Measurements from ENCODE around the gene PACS1.
A peak's percentile ranks its signal among the peaks of the same experiment; 100 is the strongest.

PACS1 gene

GRCh38 chr11:66278363-66279091 is 208.5 kb downstream of the PACS1 start:
- DNase-seq, result no peak

GRCh38 chr11:66279092-66279734 is 209.1 kb downstream of the PACS1 start:
- no peak for DNase-seq

GRCh38 chr11:66280428-66280827 is 210.4 kb downstream of the PACS1 start:
- no peak for DNase-seq

- DNase-seq, result no peak
Observed at GRCh38 chr11:66281001-66281400, 210.9 kb downstream of the PACS1 start.

- no peak for DNase-seq
Observed at GRCh38 chr11:66281776-66282467, 211.8 kb downstream of the PACS1 start.

- DNase-seq, result peak; percentile 99
Observed at GRCh38 chr11:66282468-66283455, 212.7 kb downstream of the PACS1 start.

- DNase-seq, result no peak
Observed at GRCh38 chr11:66283461-66284105, 213.5 kb downstream of the PACS1 start.

- no peak for DNase-seq
Observed at GRCh38 chr11:66284526-66285078, 214.5 kb downstream of the PACS1 start.

GRCh38 chr11:66285250-66285947 is 215.3 kb downstream of the PACS1 start:
- DNase-seq, result no peak

GRCh38 chr11:66286699-66287098 is 216.6 kb downstream of the PACS1 start:
- DNase-seq, result no peak

GRCh38 chr11:66287211-66287888 is 217.3 kb downstream of the PACS1 start:
- no peak for DNase-seq

- no peak for DNase-seq
Observed at GRCh38 chr11:66287889-66288670, 218.0 kb downstream of the PACS1 start.

GRCh38 chr11:66288671-66289547 is 218.8 kb downstream of the PACS1 start, which contains the start of gene YIF1A:
TSS of gene YIF1A (minus strand) at chr11:66289143. CDS start at chr11:66288985, 158 bp downstream.
- peak; percentile 97 for DNase-seq

GRCh38 chr11:66289548-66290329 is 219.7 kb downstream of the PACS1 start:
- peak; percentile 49 for DNase-seq

GRCh38 chr11:66290330-66290621 is 220.2 kb downstream of the PACS1 start:
- DNase-seq, result no peak

GRCh38 chr11:66291303-66291705 is 221.2 kb downstream of the PACS1 start:
- no peak for DNase-seq

- DNase-seq, result no peak
Observed at GRCh38 chr11:66291706-66292542, 221.9 kb downstream of the PACS1 start, which contains the start of gene TMEM151A. TSS of gene TMEM151A (plus strand) at chr11:66291894. CDS start at chr11:66292014, 120 bp downstream.
